ENCODE measurements around the gene ARMC6.

Gene ARMC6

DNA sequence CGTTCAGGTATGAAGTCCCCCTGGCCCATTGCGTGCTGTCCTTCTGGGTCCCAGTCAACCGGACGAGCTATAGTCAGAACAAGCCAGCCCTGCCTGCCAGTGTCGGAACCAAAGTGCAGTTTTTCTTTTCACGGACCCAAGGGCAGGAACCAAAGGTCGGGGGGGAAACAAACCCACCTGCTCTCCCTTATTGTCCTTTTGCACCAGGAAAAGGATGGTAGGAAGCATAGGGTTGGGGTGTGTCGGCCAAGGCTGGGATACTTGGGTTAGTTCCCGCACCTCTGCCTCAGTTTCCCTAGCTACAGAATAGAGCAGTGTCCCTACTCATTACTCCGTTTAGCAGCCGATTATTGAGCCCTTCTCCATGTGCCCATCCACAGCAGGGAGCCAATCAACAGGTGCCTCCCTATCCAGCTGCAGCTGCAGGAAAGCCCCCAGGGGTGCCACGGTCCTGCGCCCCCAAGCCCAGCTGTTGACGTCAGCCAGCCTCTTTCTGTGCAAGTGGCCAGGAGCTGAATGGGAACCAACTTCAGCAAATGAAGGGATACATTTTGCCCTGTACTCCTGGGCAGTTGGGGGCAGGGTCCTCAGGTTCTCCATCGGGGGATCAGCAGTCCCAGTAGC lies 21.0 kb downstream of the ARMC6 start:
- no peak overlapping the region for H3K27ac ChIP-seq
- TF ChIP-seq, protein P1, sequence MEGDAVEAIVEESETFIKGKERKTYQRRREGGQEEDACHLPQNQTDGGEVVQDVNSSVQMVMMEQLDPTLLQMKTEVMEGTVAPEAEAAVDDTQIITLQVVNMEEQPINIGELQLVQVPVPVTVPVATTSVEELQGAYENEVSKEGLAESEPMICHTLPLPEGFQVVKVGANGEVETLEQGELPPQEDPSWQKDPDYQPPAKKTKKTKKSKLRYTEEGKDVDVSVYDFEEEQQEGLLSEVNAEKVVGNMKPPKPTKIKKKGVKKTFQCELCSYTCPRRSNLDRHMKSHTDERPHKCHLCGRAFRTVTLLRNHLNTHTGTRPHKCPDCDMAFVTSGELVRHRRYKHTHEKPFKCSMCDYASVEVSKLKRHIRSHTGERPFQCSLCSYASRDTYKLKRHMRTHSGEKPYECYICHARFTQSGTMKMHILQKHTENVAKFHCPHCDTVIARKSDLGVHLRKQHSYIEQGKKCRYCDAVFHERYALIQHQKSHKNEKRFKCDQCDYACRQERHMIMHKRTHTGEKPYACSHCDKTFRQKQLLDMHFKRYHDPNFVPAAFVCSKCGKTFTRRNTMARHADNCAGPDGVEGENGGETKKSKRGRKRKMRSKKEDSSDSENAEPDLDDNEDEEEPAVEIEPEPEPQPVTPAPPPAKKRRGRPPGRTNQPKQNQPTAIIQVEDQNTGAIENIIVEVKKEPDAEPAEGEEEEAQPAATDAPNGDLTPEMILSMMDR (conservative IDR thresholded peaks at IDR 0.05), result no peak

DNA sequence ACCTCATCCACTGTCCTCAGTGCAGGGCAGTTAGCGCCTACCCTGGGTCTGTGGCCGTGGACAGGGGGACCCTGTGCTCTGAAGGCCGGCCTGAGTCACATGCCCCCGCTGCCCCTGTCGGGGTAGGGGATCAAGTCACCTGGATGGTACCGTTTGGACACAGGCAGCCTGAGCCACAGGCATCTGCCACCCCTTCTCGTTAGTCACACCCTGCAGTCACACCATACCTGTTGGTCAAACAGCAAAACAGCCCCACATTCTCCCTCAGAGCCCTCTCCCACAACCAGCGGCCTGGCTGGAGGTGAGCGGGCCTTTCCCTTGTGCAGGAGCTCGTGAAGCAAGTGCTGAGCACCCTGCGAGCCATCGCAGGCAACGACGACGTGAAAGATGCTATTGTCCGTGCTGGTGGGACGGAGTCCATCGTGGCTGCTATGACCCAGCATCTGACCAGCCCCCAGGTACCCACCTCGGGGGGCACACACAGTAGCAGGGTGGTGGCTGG lies 21.6 kb downstream of the ARMC6 start:
- H3K27ac ChIP-seq, result no peak overlapping the region
- TF ChIP-seq, protein P1 (conservative IDR thresholded peaks at IDR 0.05), result no peak

DNA sequence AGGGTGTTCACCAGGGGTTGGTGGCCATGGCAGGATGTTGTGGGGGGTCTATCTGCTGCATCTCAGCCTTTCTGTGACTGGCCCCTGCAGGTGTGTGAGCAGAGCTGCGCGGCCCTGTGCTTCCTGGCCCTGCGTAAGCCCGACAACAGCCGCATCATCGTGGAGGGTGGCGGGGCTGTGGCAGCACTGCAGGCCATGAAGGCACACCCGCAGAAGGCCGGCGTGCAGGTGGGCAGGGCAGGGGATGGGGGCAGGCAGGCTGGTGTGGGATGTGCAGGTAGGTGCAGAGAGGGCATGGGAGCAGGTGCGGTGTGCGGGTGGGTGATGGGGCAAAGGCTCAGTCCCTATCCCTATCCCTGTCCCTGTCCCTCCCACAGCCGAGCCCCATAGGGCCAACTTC lies 22.3 kb downstream of the ARMC6 start:
- TF ChIP-seq, protein P1 (conservative IDR thresholded peaks at IDR 0.05), result no peak
- H3K27ac ChIP-seq, result no peak overlapping the region

DNA sequence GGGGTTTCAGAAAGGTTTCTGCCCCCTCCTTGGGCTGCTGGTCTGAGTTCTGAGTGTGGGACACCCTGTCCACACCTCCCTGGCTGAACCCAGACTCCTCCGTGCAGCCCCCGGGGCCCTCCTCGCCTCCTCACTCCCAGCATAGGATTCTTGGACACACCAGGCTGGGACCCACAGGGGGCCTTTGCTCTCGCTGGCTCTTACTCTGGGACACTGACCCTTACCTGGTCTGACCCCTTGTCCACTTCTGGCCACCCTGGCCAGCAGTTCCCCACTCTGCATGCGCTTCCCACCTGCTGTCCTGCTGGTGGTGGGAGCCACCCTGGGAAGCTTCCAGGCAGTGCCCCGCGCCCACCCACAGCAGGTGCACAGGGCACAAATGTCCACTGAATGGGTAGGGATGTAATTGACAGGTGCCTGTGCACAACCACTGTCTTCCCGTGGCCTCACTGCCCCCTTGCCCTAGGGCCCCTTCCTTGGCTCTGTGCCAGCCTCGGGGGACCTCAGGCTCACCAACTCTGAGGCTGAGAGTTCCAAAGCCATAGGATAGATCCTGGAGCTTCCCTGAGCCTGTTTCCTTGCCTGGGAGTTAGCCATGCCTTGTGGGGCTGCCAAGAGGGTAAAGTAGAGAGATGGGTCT lies 23.4 kb downstream of the ARMC6 start:
- H3K27ac ChIP-seq, result no peak overlapping the region
- TF ChIP-seq, protein P1 (conservative IDR thresholded peaks at IDR 0.05), result no peak

DNA sequence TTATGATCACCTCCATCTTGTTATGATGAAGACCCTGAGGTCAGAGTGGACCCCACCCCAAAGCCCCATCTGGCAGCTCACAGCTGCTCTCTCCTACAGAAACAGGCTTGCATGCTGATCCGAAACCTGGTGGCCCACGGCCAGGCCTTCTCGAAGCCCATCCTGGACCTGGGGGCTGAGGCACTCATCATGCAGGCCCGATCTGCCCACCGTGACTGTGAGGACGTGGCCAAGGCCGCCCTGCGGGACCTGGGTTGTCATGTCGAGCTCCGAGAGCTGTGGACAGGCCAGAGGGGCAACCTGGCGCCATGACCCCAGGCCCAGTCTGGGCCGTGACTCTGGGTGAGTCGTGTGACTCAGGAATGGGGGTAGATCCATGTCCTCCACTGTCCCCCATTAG lies 23.9 kb downstream of the ARMC6 start:
- TF ChIP-seq, protein P1 (conservative IDR thresholded peaks at IDR 0.05), result no peak
- H3K27ac ChIP-seq, result no peak overlapping the region

DNA sequence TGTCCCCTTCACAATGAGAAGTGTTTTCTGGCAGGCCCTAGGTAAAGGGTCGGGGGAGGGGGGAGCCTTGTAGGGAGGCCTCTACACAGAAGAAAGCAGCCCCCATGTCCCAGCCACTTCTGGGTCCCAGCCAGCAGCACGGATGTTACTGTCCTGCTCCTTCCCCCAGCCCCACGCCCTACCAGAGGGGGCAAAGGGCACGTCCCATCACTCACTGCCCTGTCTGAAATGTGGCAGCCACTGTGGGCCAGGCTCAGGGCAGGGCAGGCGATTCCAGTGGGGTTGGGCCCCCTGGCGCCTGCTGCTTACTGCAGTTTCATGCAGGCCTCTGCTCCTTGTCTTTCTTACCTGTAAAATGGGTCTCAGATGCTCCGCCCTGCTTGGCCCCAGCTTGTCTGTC lies 24.3 kb downstream of the ARMC6 start:
- no peak overlapping the region for H3K27ac ChIP-seq
- TF ChIP-seq, protein P1 (conservative IDR thresholded peaks at IDR 0.05), result no peak

DNA sequence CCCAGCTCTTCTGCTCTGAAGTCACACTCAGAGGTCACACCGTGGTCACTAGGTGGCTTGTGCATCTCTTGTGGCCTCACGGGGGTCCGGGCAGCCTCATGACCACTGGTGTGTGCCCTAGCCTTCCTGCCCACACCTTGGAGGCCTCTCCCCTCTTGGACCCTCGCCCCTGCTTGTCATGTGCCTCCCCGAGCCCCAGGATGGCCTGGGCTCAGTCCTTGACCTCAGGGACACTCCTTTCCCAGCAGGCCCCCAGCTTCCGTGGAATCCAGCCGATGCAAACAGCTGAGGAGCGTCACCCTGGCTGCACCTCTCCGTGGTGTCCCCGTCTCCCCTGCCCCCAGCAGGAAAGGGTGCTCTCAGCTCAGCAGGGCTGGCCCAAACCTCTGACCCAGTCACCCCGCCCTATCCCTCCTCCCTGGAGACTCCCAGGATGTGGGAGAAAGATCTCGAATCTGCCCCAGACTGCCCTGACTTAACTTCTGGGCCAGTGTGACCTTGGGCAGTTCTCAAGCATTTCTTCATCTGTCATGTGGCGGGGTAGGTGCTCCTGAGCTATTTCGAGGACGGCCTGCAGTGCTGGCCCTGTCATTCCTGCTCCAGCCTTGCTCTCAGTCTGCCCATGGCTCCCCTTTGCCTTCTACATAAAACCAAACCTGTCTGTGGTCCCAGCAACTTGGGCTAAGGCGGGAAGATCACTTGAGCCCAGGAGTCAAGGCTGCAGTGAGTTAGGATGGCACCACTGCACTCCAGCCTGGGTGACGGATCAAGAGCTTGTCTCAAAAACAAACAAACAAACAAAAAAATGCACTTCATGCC lies 25.8 kb downstream of the ARMC6 start:
- TF ChIP-seq, protein P1 (conservative IDR thresholded peaks at IDR 0.05), result no peak
- H3K27ac ChIP-seq, result no peak overlapping the region
